ENCODE results near the gene SMCO1.

GRCh38 chr3:196477678-196478077 lies 37.5 kb downstream of the SMCO1 start:
- TF ChIP-seq CTCF (tag by site-specific recombination; IDR thresholded peaks at IDR 0.05) (no peak), ZNF701 (tag by site-specific recombination; IDR thresholded peaks at IDR 0.05) (no peak), ZNF776 (tag by site-specific recombination; IDR thresholded peaks at IDR 0.05; ENCODE audit: borderline replicate concordance) (no peak), ZNF624 (tag by site-specific recombination; IDR thresholded peaks at IDR 0.05) (no peak), MZF1 (tag by site-specific recombination; IDR thresholded peaks at IDR 0.05; ENCODE audit: borderline replicate concordance) (no peak), SP2 (tag by site-specific recombination; IDR thresholded peaks at IDR 0.05) (no peak), PATZ1 (tag by site-specific recombination; IDR thresholded peaks at IDR 0.05) (no peak), ZNF140 (tag by site-specific recombination; IDR thresholded peaks at IDR 0.05) (no peak), TCF7L2 (IDR thresholded peaks at IDR 0.05; ENCODE audit: borderline replicate concordance, low read depth, low read length) (no peak)
